ENCODE results near the gene HHAT.

GRCh38 chr1:210527091-210527490, 198.4 kb downstream of the HHAT start:
- TF ChIP-seq POLR2A (IDR thresholded peaks at IDR 0.05; ENCODE audit: low read depth, low read length): no peak
- TF ChIP-seq CTCF (conservative IDR thresholded peaks at IDR 0.05; ENCODE audit: low read depth, low read length): no peak
- no peak for TF ChIP-seq CEBPB (IDR thresholded peaks at IDR 0.05; ENCODE audit: low read depth, low read length)
- no peak for TF ChIP-seq MAZ (IDR thresholded peaks at IDR 0.05; ENCODE audit: borderline replicate concordance, low read depth, low read length)
- TF ChIP-seq BHLHE40 (IDR thresholded peaks at IDR 0.05; ENCODE audit: low read depth, low read length): no peak
